ENCODE measurements around the gene ACOT11. TPM values are rescaled to one million over a fixed set of nuclear protein-coding genes. Genes with fewer than 3 reads are reported as not detected.
A peak's percentile ranks its signal among the peaks of the same experiment; 100 is the strongest.

ACOT11 gene
- total and polyA plus RNA-seq, 2 donors from 2014 or later, result 24.6 to 31.1 TPM

- intact Hi-C loops (cut with DNase I), result no loop called here
- H3K27me3 ChIP-seq (ENCODE audit: control insufficient read depth, insufficient read depth, low read length), result no peaks in the 10 kb centered on the region
- peaks cover 0 to 9% (median 0%) of the 10 kb centered on the region in 3 donors for H3K36me3 ChIP-seq (ENCODE audit: control insufficient read depth in 2 of 3, insufficient read depth in 3 of 3, low read length in 3 of 3)
- no peaks in the 10 kb centered on the region for H3K9me3 ChIP-seq (ENCODE audit: control insufficient read depth in 2 of 3, insufficient read depth in 1 of 3, low read length in 3 of 3)
- DNase-seq, result peak in 1 of 5 donors; percentile 91
- H3K9ac ChIP-seq (ENCODE audit: low read length in 3 of 3), result no peak overlapping the region
- H3K4me3 ChIP-seq (ENCODE audit: low read length in 3 of 3), result no peak overlapping the region
- H3K27ac ChIP-seq (ENCODE audit: low read depth in 2 of 2, low read length in 2 of 2), result no peak overlapping the region
- no peak for FAIRE-seq
- H3K4me1 ChIP-seq (ENCODE audit: control insufficient read depth in 2 of 3, insufficient read depth in 2 of 3, low read depth in 1 of 3, low read length in 3 of 3), result peaks cover 0 to 9% (median 0%) of the 10 kb centered on the region in 3 donors
- TF ChIP-seq CTCF (IDR thresholded peaks at IDR 0.05; ENCODE audit: borderline replicate concordance, extremely low read depth, insufficient read depth), result no peak
Measured at GRCh38 chr1:54593571-54594160, 45.6 kb downstream of the ACOT11 start.

DNA sequence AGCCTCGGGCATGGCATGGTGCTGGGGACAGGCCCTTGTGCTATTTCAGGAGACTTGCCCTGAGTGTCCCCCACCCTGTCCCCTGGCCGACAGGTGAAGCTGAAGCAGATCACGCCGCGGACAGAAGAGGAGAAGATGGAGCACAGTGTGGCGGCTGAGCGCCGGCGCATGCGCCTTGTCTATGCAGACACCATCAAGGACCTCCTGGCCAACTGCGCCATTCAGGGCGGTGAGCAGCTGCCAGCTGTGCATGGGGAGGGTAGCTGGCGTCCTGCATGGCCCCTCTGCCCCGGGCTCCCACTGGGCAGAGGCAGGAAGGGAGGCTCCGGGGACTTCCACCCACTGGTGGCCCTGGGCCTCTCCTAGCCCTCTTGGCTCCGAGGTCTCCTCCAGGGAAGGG lies 46.4 kb downstream of the ACOT11 start:
- DNase-seq (no peak), FAIRE-seq (no peak)
- TF ChIP-seq CTCF (IDR thresholded peaks at IDR 0.05; ENCODE audit: borderline replicate concordance, extremely low read depth, insufficient read depth), result no peak
- intact Hi-C loops (cut with DNase I), result no loop called here
- no peak overlapping the region for H3K27ac ChIP-seq (ENCODE audit: low read depth in 2 of 2, low read length in 2 of 2)
- no peak overlapping the region for H3K9ac ChIP-seq (ENCODE audit: low read length in 3 of 3)
- no peaks in the 10 kb centered on the region for H3K27me3 ChIP-seq (ENCODE audit: control insufficient read depth, insufficient read depth, low read length)
- H3K4me1 ChIP-seq (ENCODE audit: control insufficient read depth in 2 of 3, insufficient read depth in 2 of 3, low read depth in 1 of 3, low read length in 3 of 3), result peaks cover 0 to 9% (median 3%) of the 10 kb centered on the region in 3 donors
- no peak overlapping the region for H3K4me3 ChIP-seq (ENCODE audit: low read length in 3 of 3)
- H3K9me3 ChIP-seq (ENCODE audit: control insufficient read depth in 2 of 3, insufficient read depth in 1 of 3, low read length in 3 of 3), result no peaks in the 10 kb centered on the region
- peaks cover 0 to 9% (median 0%) of the 10 kb centered on the region in 3 donors for H3K36me3 ChIP-seq (ENCODE audit: control insufficient read depth in 2 of 3, insufficient read depth in 3 of 3, low read length in 3 of 3)

DNA sequence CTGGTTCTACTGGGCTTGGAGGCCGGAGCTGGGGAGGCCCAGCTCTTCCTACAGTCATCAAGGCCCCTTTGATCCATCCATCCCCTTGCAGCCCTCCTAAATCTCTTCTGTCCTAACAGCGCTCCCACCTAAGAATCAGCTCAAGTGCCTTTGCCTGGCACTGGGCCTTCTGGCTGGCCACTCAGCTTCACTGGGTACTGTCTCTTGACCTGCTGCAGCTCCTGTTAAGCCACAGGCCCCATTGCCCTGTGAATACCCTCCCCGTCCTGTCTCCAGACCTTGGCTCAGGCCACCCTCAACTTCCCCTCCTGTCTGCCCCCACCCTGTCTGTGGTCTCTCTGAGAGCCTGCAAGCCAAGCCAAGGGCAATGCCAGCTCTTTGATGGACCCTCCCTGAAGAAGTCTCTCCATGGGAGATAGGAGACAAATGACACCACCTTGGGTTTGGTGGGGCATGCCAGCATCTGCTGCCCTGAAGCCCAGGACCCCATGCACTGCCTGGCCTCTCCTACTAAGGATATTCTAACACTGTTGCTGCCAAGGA lies 48.0 kb downstream of the ACOT11 start:
- H3K36me3 ChIP-seq (ENCODE audit: control insufficient read depth in 2 of 3, insufficient read depth in 3 of 3, low read length in 3 of 3), result peaks cover 0 to 9% (median 0%) of the 10 kb centered on the region in 3 donors
- peaks cover 2 to 12% (median 10%) of the 10 kb centered on the region in 3 donors for H3K4me1 ChIP-seq (ENCODE audit: control insufficient read depth in 2 of 3, insufficient read depth in 2 of 3, low read depth in 1 of 3, low read length in 3 of 3)
- DNase-seq (no peak), FAIRE-seq (no peak)
- no peak overlapping the region for H3K9ac ChIP-seq (ENCODE audit: low read length in 3 of 3)
- H3K27ac ChIP-seq (ENCODE audit: low read depth in 2 of 2, low read length in 2 of 2), result no peak overlapping the region
- intact Hi-C loops (cut with DNase I), result no loop called here
- no peaks in the 10 kb centered on the region for H3K9me3 ChIP-seq (ENCODE audit: control insufficient read depth in 2 of 3, insufficient read depth in 1 of 3, low read length in 3 of 3)
- H3K27me3 ChIP-seq (ENCODE audit: control insufficient read depth, insufficient read depth, low read length), result no peaks in the 10 kb centered on the region
- no peak overlapping the region for H3K4me3 ChIP-seq (ENCODE audit: low read length in 3 of 3)
- TF ChIP-seq CTCF (IDR thresholded peaks at IDR 0.05; ENCODE audit: borderline replicate concordance, extremely low read depth, insufficient read depth), result no peak
